RPMI8226 (cell line): ENCODE measurements around the gene DIP2C.
"Not testable (repeated sequence)": the region's sequence is repeated elsewhere in the genome, so short reads cannot be mapped to it uniquely, and the experiment has no call there.

Experiments used
- DNase-seq: peaks from one replicate; pipeline ENCODE4 v3.0.0-alpha.2; 2015

Gene DIP2C

DNA sequence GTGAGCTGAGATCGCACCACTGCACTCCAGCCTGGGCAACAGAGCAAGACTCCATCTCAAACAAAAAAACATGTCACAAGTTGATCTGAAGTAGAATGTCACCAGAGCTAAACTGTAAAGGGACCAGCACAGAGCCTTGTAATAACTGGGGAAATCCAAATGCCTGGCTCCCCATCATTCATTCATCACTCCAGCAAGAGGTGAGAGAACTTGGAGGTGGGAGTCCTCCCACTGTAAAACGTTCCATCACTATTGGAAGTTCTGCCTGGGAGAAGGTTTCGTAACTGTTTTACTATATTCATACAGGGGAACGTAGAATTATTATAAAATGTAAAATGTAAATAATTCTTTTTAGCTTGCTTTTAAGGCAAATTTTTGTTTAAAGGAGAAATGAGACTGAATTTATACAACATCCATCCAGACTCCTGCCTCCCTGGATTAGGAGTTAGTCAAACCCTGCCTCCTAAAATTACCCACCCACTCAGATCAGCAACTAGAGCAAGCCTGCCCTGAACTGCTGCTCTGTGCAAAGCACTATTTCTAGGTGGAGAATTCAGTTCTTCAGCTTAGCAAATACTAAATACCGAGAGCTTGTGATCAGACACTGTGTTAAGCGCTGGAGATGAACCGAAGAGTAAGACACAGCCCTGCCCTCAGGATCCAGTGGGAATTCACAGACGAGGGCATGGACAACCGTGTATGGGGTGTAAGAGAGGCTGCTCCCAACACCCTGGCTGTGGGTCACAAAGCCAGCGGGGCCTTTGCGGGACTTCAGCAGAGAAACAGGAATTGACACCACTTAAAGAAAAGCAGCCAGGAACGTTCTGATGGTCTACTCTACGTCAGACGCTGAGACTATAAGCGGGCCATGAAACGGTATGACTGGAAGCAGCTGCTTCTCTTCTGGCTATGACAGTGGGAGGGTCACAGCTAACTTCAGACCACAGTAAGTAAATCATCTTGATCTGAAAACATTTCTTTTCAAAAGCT, 345.9 kb downstream of the DIP2C start:
- no peak for DNase-seq

DNA sequence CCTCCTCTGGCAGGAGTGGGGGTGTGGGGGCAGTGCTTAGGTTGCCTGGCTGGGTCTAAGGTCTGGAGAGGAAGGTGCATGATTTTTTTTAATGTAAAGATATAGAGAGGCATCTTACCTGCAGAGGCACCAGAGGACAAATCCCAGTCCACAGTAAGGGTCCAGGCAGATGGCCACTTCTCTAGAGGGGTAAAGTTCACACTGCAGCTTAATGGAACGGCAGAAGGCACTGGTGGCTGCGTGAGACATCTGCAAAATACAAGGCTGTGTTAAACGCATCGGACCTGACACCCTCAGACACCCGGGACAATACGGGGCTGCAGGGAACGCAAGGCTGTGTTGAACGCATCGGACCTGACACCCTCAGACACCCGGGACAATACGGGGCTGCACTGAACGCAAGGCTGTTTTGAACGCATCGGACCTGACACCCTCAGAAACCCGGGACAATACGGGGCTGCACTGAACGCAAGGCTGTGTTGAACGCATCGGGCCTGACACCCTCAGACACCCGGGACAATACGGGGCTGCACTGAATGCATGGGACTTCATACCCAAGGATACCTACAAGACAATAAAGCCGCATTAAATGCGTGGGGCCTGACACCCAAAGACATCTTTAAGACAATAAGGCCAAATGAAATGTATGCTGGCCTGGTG, 348.3 kb downstream of the DIP2C start:
- DNase-seq = no peak

DNA sequence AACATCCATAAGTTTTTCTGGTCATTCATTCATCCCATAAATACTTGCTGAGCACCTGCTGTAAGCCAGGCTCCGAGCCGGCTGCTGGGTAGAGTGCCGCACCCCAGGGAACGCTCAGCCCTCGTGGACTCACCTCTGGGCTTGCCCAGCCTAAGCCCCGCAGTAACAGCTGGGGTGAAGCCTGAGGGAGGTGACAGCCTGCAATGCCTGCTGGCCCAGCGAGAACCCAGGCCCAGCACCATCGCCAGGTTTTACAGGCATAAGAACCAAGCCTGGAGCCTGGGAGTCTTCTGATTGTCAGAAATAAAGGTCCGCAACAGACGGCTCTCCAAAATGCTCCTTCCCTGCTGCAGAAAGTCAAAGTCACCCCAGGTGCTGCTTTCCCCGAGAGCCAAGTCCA, 348.8 kb downstream of the DIP2C start:
- no peak for DNase-seq

DNA sequence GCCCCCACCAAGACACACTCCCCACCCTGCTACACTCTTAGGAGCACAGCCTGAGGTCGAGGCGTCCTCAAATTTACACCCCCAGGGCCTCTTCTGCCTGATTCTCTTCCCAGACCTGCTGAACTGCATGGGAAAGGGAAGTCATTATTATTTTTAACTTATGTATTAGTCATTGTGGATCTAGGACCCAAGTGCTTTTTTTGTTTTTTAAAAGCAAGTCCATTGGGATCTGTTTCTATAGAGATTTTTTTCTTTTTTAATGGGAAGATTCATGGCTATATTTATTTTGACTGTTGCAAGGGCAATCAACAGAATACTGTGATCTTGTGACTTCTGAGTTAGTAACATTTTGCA, 350.5 kb downstream of the DIP2C start:
- DNase-seq = no peak

DNA sequence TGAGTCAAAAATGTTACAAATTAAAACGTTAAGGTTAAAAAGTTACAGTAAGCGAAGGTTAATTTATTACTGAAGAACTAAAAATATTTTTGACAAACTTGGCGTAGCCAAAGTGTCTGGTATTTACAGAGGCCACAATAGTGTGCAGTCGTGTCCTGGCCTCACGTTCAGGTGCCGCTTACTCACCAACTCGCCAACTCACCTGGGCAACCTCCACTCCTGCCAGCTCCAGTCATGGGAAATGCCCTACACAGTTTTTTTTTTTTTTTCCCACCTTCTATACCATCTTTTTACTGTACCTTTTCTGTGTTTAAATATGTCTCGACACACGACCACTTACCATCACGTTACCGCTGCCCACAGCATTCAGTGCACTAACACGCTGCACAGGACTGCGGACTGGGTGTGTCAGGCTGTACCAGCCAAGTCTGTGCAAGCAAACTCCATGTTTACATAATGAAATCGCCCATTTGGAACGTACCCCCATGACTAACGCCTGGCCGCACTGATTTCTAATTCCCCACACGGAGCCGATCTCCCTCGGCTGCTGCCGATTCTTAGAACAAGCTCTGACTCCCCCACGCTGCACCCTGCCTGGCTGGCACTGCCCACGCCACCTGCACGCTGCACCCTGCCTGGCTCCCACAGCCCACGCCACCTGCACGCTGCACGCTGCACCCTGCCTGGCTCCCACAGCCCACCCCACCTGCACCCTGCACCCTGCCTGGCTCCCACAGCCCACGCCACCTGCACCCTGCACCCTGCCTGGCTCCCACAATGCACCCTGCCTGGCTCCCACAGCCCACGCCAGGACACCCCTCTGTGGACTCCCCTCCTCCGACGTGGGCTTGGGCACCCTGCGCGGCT, 351.1 kb downstream of the DIP2C start:
- no peak for DNase-seq

DNA sequence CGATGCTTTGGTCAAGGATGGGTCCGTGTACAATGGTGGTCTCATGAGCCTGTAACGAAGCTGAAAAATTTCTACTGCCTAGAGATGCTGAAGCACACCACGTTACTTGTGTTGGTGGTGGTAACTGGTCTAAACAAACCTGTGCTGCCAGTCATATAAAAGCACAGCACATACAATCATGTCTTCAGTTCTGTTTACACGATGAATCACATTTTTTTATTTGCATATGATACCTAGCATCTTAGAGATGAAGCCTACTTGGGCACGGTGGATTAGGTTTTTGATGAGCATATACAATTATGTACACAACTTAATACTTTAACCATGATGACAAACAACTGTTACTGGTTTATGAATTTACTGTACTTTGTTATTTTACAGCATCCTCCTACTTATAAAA, 353.2 kb downstream of the DIP2C start:
- no peak for DNase-seq

DNA sequence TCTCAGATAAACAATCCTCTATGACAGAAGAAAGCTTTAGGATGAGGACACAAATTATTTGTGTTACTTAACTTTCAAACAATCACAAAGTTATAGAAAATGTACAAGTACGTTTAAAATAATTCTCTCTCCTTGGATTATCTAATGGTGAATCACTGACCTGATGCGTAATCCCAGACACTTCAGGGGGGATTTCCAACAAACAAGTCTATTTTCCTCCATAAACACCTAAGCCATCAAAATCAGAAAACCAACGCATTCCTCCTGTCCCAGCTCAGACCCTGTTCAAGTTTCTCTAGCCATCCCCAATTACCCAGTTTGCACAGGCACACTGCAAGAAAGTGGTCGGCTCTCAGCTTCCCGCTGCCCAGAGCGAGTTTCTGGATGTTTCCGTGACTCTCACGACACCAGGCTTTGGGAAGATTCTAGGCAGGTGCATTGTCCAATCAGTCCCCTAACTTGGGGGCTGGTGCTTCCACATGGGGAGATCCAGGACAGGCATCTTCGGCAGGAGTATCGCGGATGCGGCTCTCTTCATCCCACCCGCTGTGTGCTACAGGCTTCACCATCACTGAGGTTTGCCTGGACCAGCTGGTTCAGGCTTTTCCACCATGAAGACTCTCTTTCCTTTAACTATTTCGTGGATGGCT, 354.2 kb downstream of the DIP2C start:
- no peak for DNase-seq

DNA sequence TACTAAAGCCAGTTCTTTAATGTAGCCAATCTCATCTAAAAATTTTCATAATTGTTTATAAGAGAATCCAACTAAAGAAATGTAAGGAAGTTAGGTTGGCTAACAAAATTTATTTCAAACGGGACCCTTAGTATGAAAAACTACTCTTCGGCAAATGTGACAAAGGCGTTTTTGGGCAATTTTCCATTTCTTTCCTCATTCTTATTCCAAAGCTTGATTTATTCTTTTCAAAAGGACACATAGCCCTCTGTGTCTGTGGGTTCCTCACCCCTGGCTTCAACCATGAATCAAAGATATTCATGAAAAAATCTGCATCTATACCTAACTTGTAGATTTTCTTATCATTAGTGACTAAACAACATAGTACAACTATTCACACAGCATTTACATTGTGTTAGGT, 358.3 kb downstream of the DIP2C start:
- no peak for DNase-seq

DNA sequence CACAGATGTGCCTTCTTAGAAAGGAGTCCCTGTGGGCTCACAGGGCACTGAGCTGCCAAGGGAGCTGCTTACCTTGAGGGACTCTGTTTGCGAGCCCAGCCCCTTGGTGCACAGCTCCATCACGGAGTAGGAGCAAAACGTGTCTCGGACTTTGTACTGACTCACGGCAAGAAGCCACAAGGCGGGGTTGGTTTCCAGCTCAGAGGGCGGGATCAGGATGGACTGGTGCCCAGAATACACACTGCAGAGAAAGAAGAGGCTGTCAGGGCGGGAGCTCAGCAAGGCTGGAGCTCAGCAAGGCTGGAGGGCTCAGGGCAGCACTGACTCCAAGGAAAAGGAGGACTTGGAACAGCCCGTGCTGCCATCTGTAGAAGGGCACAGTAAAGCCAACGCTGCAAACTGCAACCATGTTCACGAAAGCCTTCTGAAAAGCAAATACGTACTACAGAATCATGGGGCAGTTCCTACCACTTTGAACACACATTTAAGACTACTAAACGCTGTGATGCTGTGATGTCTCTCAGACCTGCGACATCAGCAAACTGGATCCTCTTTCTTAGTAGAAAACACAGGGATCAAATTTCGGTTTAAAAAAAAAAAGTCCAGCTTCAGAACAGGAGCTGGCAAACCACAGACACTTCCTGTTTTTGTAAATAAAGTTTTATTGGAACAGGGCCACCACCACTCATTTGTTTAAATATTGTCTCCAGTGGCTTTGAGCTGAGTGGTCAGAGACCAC, 359.9 kb downstream of the DIP2C start:
- peak; percentile 88 for DNase-seq

DNA sequence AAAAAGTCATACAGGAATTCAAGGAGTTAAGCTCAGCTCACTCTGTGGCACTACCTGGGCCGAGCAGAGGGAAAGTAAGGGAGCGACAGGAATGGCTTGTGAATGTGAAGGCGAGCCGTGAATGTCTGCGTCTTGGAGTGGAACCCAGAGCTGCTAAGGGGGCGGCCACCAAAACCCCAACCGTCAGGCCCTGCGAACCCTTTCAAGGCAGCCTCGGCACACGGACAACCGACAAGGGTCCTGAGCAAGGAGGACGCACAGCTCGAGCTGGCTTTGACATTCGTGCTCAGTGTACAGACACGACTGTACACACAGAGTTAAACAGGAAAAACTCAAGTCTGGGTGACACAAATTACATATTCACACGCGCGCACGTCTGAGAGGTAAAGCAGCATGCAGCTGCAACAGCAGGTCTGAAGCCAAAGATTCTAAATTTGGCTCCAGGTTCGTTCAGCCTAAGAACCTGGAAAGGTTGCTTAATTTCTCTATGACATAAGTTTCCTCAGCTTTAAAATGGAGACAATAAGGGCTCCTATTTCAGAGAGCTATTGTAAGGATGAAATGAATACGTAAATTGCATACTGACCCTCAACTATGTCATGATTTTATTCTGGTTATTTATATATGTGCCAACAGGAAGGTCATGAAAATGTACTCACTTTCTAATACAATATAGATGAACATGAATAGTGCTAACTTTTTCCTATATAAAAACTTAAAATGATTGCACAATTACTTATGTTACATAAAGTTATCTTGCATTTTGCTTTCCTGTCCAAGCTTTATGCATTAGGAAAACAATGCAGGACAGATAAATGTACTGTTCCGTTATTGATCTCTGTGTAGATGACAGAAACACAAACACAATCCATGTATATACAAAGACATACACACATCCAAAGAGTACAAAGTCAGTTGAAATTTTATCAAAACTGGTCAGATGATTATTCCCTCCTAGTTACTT, 361.3 kb downstream of the DIP2C start:
- DNase-seq = no peak

DNA sequence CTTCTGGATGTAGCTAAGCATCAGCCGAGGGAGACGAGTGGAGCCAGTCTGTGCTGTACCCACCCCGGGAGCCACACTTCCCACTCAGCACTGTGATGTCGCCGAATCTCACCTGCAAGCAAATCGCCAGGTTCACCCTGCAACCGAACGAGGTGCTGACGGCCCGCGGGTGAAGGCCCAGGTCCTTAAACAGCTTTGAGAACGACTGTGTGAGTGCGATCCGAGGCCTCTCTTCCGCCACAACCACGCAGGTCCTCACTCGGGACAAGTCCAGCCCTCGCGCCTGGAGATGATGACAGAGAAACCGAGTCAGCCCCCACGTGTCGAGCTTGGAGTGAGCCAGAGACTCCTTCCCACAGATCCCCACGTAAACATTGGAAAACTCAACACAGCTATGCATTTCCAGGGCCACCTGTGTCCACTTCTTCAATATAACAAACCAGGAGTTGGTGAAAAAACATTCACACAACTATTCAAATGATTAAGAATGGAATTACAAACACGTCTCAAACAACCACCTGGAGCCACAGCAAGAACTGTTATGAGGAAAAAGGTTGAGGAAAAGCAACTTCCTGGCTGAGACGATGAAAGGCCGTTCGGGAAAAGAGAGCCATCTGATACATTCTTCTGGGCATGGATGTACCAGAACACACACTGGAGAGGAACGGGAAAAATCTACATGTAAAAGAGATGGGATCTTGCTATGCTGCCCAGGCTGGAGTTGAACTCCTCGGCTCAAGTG, 362.4 kb downstream of the DIP2C start:
- DNase-seq = no peak

DNA sequence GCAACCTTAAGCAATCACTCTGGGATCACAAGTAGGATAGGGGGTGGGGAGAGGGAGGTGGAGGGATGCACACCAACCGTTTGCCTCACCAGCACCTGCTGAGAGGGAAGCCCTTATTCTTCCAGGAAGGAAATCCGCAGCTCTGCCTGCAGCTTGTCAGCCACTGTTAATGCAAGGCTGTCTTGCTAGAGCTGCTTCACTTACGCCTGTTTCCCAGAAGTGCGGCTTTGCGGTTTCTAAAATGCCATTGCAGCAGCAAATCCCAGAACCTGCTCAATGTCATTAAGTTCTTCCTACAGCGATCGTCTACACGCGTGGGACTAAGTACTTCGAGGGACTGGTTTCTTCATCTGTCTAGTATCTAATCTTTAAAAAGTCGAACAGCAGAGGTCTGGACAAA, 363.1 kb downstream of the DIP2C start:
- no peak for DNase-seq

DNA sequence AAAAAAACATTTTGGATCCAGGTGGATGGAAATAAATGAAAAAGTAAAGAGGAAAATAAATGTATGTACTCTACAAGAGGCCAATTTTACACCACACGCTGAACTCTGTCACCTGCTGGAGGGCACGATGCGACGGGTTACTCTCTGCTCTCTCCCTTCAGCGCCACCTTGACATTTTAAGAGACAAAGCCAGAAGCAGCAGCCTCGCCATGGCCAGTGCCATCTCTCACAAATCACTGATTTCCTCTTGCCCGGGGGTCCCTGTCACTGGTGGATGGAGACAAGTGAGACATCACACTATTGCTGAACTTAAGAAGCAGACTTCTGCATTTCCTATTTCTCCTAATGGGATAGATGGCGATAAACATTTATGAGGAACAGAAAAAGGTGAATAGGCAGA, 364.2 kb downstream of the DIP2C start:
- DNase-seq = no peak

DNA sequence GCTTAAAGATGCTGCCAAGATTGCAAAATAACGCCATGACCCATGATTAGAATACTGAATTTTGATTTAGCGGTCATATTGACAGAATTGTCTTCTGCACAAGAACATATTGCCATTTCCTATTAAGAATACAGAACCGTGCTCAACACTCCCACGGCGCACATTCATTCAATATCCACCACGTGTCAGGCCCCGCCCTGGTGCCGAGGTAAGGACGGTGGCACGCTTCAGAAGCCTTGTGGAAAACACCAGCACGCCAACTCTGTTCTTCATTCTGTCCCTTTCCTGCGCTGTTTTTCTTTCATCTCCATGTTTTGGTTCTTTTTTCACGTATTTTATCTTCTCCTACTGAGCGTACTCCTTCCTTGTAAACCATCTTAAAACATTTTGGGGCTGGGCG, 364.9 kb downstream of the DIP2C start:
- DNase-seq = no peak

DNA sequence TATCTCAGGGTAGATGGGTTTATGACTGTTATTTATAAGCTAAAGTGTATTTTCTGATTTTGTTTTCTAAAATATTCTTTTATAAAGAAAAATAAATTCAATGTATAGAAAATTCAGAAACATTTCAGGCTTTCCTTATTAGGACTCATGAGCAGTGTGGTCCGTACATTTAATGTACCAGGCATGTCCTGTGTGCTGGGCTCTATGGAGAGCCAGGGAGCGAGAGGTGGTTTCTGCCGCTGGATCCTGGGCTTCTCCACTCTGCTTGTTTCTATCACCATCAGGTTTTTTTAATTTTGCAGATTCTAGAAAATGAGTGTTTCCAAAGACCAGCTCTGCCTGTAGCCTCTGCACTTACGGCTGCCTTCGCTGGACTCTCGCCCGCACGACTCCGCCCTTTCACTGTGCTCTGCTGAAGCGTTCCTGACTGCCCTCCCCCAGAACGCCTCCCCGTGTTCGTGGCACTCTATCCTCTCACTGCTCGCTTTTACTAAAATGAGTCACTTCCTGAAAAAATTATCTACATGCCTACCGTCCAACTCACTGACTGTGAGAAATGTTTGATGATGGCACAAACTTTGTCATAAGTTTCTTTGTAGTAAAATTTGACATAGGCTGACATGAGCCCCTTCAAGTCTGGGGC, 365.7 kb downstream of the DIP2C start:
- DNase-seq = no peak

DNA sequence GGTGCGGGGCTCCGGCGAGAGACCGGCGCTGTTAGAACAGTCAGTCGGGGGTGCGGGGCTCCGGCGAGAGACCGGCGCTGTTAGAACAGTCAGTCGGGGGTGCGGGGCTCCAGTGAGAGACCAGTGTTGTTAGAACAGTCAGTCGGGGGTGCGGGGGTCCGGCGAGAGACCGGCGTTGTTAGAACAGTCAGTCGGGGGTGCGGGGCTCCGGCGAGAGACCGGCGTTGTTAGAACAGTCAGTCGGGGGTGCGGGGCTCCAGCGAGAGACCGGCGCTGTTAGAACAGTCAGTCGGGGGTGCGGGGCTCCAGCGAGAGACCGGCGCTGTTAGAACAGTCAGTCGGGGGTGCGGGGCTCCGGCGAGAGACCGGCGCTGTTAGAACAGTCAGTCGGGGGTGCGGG, 366.4 kb downstream of the DIP2C start:
- DNase-seq = not testable (repeated sequence)

DNA sequence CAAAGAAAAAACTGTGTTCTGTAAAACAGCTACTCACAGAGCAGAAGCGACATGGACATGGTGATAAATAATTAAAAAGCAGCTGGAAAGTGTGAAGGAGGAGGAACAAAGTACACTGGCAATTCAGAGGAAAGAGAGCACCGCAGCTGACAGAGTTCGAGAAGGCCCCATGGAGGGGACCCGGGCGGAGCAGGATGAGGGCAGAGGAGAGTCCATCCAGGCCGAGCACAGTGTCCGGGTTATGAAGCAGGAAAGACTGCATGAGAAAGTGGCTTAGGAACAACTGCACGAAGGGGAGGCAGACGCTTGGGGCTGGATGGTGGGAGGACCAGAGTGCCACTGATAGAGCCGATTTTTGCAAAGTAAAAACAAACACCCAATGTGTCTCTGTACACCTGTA, 368.7 kb downstream of the DIP2C start:
- DNase-seq = no peak

DNA sequence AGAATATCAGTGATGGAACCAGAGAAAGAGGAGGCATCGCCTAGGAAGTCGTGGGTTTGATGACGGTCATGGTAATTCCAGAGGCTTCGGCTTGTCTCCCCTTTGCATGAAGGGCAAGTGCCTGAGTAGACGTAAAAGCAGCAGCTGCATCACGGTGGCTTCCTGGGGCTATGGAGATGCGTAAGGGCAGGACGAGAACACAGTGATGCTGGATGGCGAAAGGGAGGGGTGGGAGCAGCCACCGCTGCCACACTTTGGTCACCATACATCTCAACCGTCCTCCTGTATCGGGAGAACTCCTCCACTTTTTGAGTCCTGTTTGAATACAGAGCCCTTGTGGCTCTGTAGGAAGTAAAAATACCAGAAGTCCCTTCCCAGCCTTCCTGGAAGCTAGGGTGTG, 371.5 kb downstream of the DIP2C start:
- no peak for DNase-seq

DNA sequence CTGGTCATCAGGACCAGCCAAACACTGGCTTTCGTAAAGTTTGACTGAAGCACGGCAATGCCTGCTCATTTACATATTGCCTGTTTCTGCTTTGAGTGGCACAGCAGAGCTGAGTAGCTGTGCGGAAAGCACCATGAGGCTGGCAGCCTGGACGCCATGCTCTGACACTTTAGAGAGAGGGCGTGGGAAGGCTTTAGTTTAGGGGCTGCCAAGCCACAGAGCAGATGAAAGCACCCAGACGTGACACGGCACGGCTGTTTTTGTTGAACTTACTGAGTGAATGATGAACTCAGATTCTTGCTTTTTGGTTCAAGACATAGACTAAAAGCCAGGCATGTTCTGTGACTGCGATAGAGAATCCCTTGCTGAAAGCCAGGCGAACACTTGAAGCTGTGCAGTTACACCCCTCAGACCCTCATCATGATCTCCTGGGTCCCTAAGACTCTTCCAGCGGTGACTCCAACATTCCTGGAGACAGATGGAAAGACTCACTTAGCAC, 372.1 kb downstream of the DIP2C start:
- DNase-seq = no peak
